Glutamatergic neuron (in vitro differentiated cells): ENCODE data around the gene FUZ. TPM values are rescaled to one million over a fixed set of nuclear protein-coding genes. Genes with fewer than 3 reads are reported as not detected.

ENCODE experiments used
- DNase-seq: peaks from one replicate; pipeline ENCODE4 v3.0.0; 2022
- H3K27ac Mint-ChIP-seq: one replicate; pipeline ENCODE4 v1.8.0; 2020; ENCODE audit warnings: mild to moderate bottlenecking, mixed read lengths, inconsistent platforms; ENCODE audit not compliant: unreplicated experiment
- H3K27me3 Mint-ChIP-seq: one replicate; pipeline ENCODE4 v1.8.0; 2020; ENCODE audit warnings: mild to moderate bottlenecking, moderate library complexity, mixed read lengths, inconsistent platforms; ENCODE audit not compliant: unreplicated experiment
- H3K36me3 Mint-ChIP-seq: one replicate; pipeline ENCODE4 v1.8.0; 2020; ENCODE audit warnings: mild to moderate bottlenecking, mixed read lengths, inconsistent platforms; ENCODE audit not compliant: unreplicated experiment
- H3K4me1 Mint-ChIP-seq: one replicate; pipeline ENCODE4 v1.8.0; 2020; ENCODE audit warnings: mild to moderate bottlenecking, low read depth, mixed read lengths, inconsistent platforms; ENCODE audit not compliant: unreplicated experiment
- H3K4me3 Mint-ChIP-seq: one replicate; pipeline ENCODE4 v1.8.0; 2020; ENCODE audit warnings: mild to moderate bottlenecking, mixed read lengths, inconsistent platforms; ENCODE audit not compliant: unreplicated experiment
- H3K9me3 Mint-ChIP-seq: one replicate; pipeline ENCODE4 v1.8.0; 2020; ENCODE audit warnings: mild to moderate bottlenecking, moderate library complexity, mixed read lengths, inconsistent platforms; ENCODE audit not compliant: unreplicated experiment
- total RNA-seq: library from RNA; stranded (reverse); fragmentation: NEBNext Ultra II Directional; extraction: Animal tissue kit (Norgen Biotek cat#: 25700); gene quantifications from one replicate; pipeline ENCODE4 v1.2.1, GENCODE V29; 2021; ENCODE audit not compliant: unreplicated experiment
- TF ChIP-seq, protein P1 (sequence below): fragments of 200-600 bp; sonication (generic); IDR thresholded peaks from one replicate; pipeline ENCODE4 v1.5.0; 2021; ENCODE audit not compliant: partially characterized antibody, unreplicated experiment

Gene FUZ
- total RNA-seq, 1 donor from 2014 or later = 13.6 TPM

DNA sequence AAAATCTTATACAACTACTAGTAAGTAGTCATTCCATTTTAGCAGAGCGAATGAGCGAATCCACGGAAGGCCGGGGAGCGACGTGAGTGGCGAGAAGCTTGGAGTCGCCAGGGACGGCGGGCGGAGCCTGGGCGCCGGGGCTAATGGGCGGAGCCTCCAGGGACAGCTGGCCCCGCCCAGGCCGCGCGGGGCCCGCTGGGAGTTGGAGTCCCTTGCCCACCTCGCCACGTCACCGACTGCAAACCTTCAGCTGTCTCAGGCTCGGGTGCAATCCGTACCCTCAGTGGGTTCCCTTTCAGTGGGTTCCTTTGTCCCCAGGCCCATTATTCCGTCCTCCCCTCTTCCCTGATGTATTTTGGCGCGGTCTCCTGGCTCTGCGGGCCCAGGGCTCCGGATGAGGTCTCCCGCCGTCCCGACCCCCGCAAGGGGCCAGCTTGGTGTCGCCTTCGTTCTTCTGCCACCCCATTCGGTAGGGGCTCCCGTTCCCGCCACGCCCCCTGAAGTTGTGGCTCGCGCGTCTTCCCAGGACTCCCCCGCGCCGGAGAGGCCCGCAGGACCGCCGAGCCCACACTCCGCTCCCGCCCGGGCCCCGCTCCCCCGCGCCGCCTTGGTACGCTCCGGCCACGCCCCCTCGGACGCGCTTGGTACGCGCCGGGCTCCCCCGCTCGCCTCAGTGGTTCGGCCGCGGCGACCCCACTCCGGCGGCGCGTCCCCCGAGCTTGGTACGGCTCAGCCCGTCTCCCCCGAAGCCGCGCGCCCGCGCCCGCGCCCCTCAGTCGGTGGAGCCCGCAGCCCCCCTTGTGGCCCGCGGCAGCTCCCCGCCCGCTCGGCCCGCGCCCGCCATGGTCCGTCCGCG lies 37.6 kb upstream of the FUZ start, which contains the start of gene PTOV1:
TSS of gene PTOV1 (plus strand) at position 673 of the 856 bp plus-strand sequence.
- H3K27me3 Mint-ChIP-seq = peaks cover 14% of the 10 kb centered on the region
- peak within 1 kb of the TSS; percentile 83 for H3K27ac Mint-ChIP-seq
- TF ChIP-seq, protein P1, sequence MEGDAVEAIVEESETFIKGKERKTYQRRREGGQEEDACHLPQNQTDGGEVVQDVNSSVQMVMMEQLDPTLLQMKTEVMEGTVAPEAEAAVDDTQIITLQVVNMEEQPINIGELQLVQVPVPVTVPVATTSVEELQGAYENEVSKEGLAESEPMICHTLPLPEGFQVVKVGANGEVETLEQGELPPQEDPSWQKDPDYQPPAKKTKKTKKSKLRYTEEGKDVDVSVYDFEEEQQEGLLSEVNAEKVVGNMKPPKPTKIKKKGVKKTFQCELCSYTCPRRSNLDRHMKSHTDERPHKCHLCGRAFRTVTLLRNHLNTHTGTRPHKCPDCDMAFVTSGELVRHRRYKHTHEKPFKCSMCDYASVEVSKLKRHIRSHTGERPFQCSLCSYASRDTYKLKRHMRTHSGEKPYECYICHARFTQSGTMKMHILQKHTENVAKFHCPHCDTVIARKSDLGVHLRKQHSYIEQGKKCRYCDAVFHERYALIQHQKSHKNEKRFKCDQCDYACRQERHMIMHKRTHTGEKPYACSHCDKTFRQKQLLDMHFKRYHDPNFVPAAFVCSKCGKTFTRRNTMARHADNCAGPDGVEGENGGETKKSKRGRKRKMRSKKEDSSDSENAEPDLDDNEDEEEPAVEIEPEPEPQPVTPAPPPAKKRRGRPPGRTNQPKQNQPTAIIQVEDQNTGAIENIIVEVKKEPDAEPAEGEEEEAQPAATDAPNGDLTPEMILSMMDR = no peak
- peak; percentile 92 for DNase-seq
- peaks cover 5% of the 10 kb centered on the region for H3K36me3 Mint-ChIP-seq
- peaks cover 18% of the 10 kb centered on the region for H3K9me3 Mint-ChIP-seq
- peaks cover 17% of the 10 kb centered on the region for H3K4me1 Mint-ChIP-seq
- H3K4me3 Mint-ChIP-seq = peak within 1 kb of the TSS; percentile 97

DNA sequence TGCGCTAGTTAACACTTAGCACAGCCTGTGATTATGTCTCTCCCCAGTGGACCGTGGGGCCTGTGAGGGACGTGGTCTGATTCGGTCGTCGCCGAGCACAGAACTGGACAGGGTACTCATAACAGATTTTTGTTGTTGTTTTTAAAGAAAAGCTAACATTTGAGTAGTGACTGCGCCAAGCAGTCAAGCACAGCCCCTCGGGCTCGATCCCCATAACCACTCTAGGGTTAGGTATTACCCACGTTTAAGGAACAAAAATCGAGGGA lies 37.1 kb upstream of the FUZ start:
- H3K4me1 Mint-ChIP-seq = peaks cover 17% of the 10 kb centered on the region
- peaks cover 10% of the 10 kb centered on the region for H3K27me3 Mint-ChIP-seq
- peak overlapping the region; percentile 92 for H3K4me3 Mint-ChIP-seq
- peaks cover 16% of the 10 kb centered on the region for H3K9me3 Mint-ChIP-seq
- no peak for DNase-seq
- TF ChIP-seq, protein P1 = no peak
- H3K27ac Mint-ChIP-seq = peak overlapping the region; percentile 44
- H3K36me3 Mint-ChIP-seq = peaks cover 5% of the 10 kb centered on the region

DNA sequence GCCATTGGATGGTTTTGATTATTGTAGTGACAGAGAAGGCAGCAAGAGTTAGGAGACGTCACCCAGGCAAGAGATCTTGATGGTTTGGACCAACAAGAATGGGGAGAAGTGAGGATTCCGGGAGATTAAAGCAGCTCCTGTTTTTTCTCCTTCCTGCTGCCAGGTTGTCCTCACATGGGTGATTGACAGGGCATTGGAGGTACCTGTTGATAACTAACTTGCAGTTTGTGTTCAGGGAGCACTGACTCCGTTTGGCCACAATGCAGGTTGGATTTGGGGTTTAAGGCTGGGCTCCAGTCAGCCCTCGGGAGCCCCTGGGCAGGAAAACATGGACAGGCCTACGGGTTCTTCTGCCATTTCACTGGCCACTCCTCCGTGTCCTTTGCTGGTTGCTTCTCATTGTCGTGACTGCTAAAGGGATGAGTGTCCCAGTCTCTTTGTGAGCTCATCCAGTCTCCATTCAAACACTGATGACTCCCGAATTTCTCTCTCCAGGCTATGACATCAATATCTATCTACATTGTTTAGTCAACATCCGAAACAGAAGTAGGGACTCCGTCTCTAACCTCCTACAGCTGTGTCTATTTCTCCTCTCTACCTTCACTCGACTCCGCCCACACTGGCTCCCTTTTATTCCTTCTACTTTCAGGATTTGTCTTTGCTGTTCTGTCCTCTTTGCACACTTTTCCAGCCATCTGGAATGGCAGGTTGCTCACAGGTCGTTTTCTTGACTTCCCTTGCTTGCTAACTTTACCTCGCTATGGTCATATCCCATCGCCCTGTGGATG lies 36.5 kb upstream of the FUZ start:
- H3K4me3 Mint-ChIP-seq = peak overlapping the region; percentile 92
- peaks cover 16% of the 10 kb centered on the region for H3K9me3 Mint-ChIP-seq
- H3K4me1 Mint-ChIP-seq = peaks cover 17% of the 10 kb centered on the region
- DNase-seq = no peak
- TF ChIP-seq, protein P1 = no peak
- peak overlapping the region; percentile 44 for H3K27ac Mint-ChIP-seq
- peaks cover 5% of the 10 kb centered on the region for H3K36me3 Mint-ChIP-seq
- peaks cover 10% of the 10 kb centered on the region for H3K27me3 Mint-ChIP-seq

- Mint-ChIP-seq H3K36me3 (peaks cover 5% of the 10 kb centered on the region), H3K9me3 (peaks cover 16% of the 10 kb centered on the region), H3K4me1 (peaks cover 17% of the 10 kb centered on the region), H3K27me3 (peaks cover 10% of the 10 kb centered on the region), H3K27ac (no peak overlapping the region), H3K4me3 (peak overlapping the region; percentile 80)
- DNase-seq = no peak
- TF ChIP-seq, protein P1 = no peak
These were observed 35.8 kb upstream of the FUZ start for GRCh38 chr19:49848938-49849337.
